Prostate gland (tissue), 2 donors: ENCODE measurements around the gene EIPR1. TPM values are rescaled to one million over a fixed set of nuclear protein-coding genes. Genes with fewer than 3 reads are reported as not detected.

Source experiments
- DNase-seq: peaks from one replicate; pipeline ENCODE4 v3.0.0-alpha.2; 2019; ENCODE audit warnings: low spot score
- H3K27ac ChIP-seq, 2 donors: fragments of 200-600 bp; sonication (generic); 2 replicates each; pipeline ENCODE4 v1.5.1; 2017 to 2019
- H3K27me3 ChIP-seq: fragments of 200-600 bp; sonication (generic); replicated peaks from 2 replicates; pipeline ENCODE4 v1.5.1; 2019; ENCODE audit not compliant: insufficient read depth
- H3K36me3 ChIP-seq, 2 donors: fragments of 200-600 bp; sonication (generic); 1 replicate in 1 of 2; 2 replicates in 1 of 2; pipeline versions ENCODE4 v1.5.1 to v1.8.1; 2017 to 2019
- H3K4me1 ChIP-seq: fragments of 200-600 bp; sonication (generic); replicated peaks from 2 replicates; pipeline ENCODE4 v1.5.1; 2019
- H3K4me3 ChIP-seq, 2 donors: fragments of 200-600 bp; sonication (generic); 2 replicates each; pipeline ENCODE4 v1.5.1; 2017 to 2019
- H3K9me3 ChIP-seq: fragments of 200-600 bp; sonication (generic); 2 replicates; pipeline ENCODE4 v1.5.1; 2017
- POLR2A ChIP-seq: fragments of 450-650 bp; IDR thresholded peaks from one replicate; pipeline ENCODE4 v1.6.1; 2016; ENCODE audit warnings: antibody characterized with exemption, mild to moderate bottlenecking
- POLR2AphosphoS5 ChIP-seq: sonication (generic); formaldehyde crosslinking; IDR thresholded peaks from one replicate; pipeline ENCODE4 v1.6.1; 2017; ENCODE audit warnings: antibody characterized with exemption
- WGBS: methylation state at CpG from one replicate; pipeline ENCODE4 v1.1.5; 2018; 5-methylcytosine and 5-hydroxymethylcytosine counted together
- intact Hi-C: fragments of 100-400 bp; cut with DNase I; formaldehyde crosslinking; loops from one replicate; pipeline ENCODE4 v1.14.2; 2022
- total RNA-seq, 2 donors: library from RNA; depleted of rRNA; stranded (reverse); fragments of >200 nt; gene quantifications; one replicate each; pipeline ENCODE4 v1.1.0, GENCODE V29; 2016
- TF ChIP-seq, protein P1 (sequence below), 4 experiments: fragments of 200-600 bp in 2 of 4; fragments of 450-650 bp in 2 of 4; sonication (generic) in 2 of 4; IDR thresholded peaks; 1 replicate in 3 of 4; 2 replicates in 1 of 4; pipeline ENCODE4 v1.5.1; 2016 to 2019; ENCODE audit warnings: antibody characterized with exemption in 4 of 4, mild to moderate bottlenecking in 2 of 4, moderate library complexity in 2 of 4

Gene EIPR1
- total RNA-seq, 2 donors from 2014 or later: 30.0 to 52.3 TPM

DNA sequence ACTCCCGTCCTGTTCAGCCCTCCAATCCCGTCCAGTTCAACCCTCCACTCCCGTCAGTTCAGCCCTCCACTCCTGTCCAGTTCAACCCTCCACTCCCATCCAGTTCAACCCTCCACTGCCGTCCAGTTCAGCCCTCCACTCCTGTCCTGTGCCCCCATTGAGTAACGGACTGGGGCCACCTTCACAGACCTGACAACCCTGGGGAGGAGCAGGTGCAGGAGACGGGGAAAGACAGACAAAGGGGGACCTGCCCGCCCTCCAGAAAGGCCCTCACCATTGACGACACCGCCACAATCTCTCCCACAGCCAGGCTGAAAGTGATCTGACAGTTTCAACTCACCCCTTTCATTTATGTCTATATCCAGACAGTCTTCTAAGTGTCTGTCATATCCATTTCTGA is 72.2 kb downstream of the EIPR1 start:
- intact Hi-C loops: loop anchor here (10.0 kb wide), 1 partner anchor 301 kb away; no protein-coding TSS in a partner anchor
- Histone ChIP-seq H3K27ac (no peak overlapping the region), H3K4me1 (peaks cover 2% of the 10 kb centered on the region), H3K36me3 (no peaks in the 10 kb centered on the region), H3K27me3 (no peaks in the 10 kb centered on the region), H3K4me3 (no peak overlapping the region), H3K9me3 (no peaks in the 10 kb centered on the region)
- TF ChIP-seq, protein P1, sequence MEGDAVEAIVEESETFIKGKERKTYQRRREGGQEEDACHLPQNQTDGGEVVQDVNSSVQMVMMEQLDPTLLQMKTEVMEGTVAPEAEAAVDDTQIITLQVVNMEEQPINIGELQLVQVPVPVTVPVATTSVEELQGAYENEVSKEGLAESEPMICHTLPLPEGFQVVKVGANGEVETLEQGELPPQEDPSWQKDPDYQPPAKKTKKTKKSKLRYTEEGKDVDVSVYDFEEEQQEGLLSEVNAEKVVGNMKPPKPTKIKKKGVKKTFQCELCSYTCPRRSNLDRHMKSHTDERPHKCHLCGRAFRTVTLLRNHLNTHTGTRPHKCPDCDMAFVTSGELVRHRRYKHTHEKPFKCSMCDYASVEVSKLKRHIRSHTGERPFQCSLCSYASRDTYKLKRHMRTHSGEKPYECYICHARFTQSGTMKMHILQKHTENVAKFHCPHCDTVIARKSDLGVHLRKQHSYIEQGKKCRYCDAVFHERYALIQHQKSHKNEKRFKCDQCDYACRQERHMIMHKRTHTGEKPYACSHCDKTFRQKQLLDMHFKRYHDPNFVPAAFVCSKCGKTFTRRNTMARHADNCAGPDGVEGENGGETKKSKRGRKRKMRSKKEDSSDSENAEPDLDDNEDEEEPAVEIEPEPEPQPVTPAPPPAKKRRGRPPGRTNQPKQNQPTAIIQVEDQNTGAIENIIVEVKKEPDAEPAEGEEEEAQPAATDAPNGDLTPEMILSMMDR (IDR thresholded peaks at IDR 0.05): no peak
- TF ChIP-seq POLR2AphosphoS5 (no peak), POLR2A (no peak)
- WGBS: 93% methylated on average over 9 of the region's 9 CpGs
- no peak for DNase-seq

GRCh38 chr2:3303583-3304406 is 73.8 kb downstream of the EIPR1 start:
- Histone ChIP-seq H3K9me3 (no peaks in the 10 kb centered on the region), H3K27ac (no peak overlapping the region), H3K27me3 (no peaks in the 10 kb centered on the region), H3K4me3 (no peak overlapping the region), H3K36me3 (no peaks in the 10 kb centered on the region), H3K4me1 (peaks cover 2% of the 10 kb centered on the region)
- peak; percentile 87 for DNase-seq
- no peak for TF ChIP-seq POLR2A
- TF ChIP-seq, protein P1 (IDR thresholded peaks at IDR 0.05): peak; percentile 89 to 97 (median 96)
- TF ChIP-seq POLR2AphosphoS5: peak; percentile 85
- 38% methylated on average over 34 of the region's 34 CpGs for WGBS
- intact Hi-C loops: loop anchor here (5.0 to 10.0 kb wide), 3 partner anchors 299 to 1451 kb away; no protein-coding TSS in a partner anchor

- intact Hi-C loops: loop anchor here (5.0 to 10.0 kb wide), 3 partner anchors 298 to 1451 kb away; no protein-coding TSS in a partner anchor
- Histone ChIP-seq H3K4me1 (peaks cover 2% of the 10 kb centered on the region), H3K36me3 (no peaks in the 10 kb centered on the region), H3K27me3 (no peaks in the 10 kb centered on the region), H3K4me3 (no peak overlapping the region), H3K27ac (no peak overlapping the region), H3K9me3 (no peaks in the 10 kb centered on the region)
- TF ChIP-seq POLR2AphosphoS5 (no peak), POLR2A (no peak)
- TF ChIP-seq, protein P1 (IDR thresholded peaks at IDR 0.05): no peak
- no peak for DNase-seq
- 74% methylated on average over 23 of the region's 25 CpGs for WGBS
Observed at GRCh38 chr2:3302751-3303582, 74.7 kb downstream of the EIPR1 start.

DNA sequence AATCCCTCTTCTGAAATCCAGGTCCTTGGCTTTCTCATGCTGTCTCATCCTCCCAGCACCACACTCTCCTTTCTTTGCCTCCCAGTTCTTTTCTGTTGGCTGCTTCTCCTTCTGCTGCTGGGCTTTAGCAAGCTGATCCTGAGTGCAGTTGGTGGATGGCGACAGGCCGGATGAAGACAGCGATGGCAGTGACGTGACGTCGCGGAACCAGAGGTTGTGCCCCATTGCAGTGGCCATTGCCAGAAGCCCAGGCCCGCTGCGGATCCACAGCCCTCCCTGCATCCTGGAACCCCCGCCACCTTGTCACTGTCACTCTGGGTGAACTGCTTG is 75.2 kb downstream of the EIPR1 start:
- no peak for TF ChIP-seq POLR2AphosphoS5
- WGBS: 95% methylated on average over 10 of the region's 10 CpGs
- no peak for DNase-seq
- no peaks in the 10 kb centered on the region for H3K36me3 ChIP-seq
- no peak overlapping the region for H3K4me3 ChIP-seq
- no peak overlapping the region for H3K27ac ChIP-seq
- H3K9me3 ChIP-seq: no peaks in the 10 kb centered on the region
- intact Hi-C loops: loop anchor here (5.0 to 10.0 kb wide), 3 partner anchors 298 to 1450 kb away; no protein-coding TSS in a partner anchor
- H3K27me3 ChIP-seq: no peaks in the 10 kb centered on the region
- peaks cover 2% of the 10 kb centered on the region for H3K4me1 ChIP-seq

DNA sequence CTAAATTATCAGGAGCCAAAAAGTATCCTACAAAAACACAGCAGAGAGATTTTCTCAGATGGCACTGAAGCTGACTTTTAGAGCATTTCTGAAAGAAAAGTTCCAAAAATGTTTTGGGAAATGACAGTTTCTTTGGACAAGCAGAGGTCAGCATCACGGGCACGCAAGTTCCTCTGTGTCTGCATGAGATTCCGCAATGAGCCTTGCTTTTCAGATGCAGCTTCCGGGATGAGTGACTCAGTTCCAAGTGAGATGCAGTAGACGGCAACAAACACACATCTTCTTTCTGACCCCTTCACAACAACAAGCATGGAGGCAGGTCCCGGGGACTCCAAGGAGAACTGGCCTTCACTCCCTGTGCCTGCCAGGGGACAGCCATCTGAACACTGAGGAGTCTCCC is 76.6 kb downstream of the EIPR1 start:
- no peaks in the 10 kb centered on the region for H3K36me3 ChIP-seq
- no peak overlapping the region for H3K27ac ChIP-seq
- 93% methylated on average over 6 of the region's 6 CpGs for WGBS
- no peaks in the 10 kb centered on the region for H3K9me3 ChIP-seq
- H3K4me3 ChIP-seq: no peak overlapping the region
- no peak for TF ChIP-seq POLR2AphosphoS5
- no peaks in the 10 kb centered on the region for H3K27me3 ChIP-seq
- H3K4me1 ChIP-seq: peaks cover 2% of the 10 kb centered on the region
- no peak for DNase-seq
- intact Hi-C loops: loop anchor here (5.0 to 10.0 kb wide), 3 partner anchors 296 to 1449 kb away; no protein-coding TSS in a partner anchor
